ENCODE measurements around the gene SLC25A52.

SLC25A52 gene

DNA sequence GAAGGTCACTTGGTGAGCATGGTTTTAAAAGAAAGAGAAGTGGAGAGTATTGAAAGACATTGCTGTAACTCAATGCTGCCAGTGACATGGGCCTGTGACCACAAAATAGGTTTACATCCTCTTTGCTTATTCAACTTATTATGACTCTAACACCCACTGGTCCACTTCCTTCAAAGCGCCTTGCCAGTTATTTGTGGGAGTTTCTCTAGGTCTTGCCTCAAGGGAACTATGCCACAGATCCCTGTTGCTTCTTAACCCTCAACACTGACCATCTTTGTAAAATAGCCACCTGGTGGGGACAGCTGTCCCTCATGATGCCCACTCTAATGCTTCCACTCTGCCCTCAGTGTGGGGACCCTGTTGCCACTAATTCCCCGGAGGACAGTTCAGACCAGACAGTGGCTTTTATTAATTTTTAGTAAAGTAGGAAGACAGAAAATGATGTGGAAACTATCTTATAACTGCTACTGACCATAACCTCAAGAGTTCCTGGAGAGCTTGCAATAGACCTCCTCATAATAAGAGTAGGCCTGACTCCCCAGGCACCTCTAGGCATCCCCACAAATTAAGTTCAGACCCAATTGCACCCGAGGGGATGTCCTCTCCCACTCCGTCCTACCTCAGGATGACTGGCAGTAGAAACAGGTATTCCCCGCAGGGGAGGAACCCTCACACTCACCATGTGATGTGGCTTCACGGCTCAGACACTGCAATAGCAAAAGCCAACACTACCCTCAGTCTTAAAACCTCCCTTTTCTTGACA, 31.3 kb upstream of the SLC25A52 start:
- no peak for DNase-seq (ENCODE audit: insufficient read length, low spot score)
- no peak for FAIRE-seq
- TF ChIP-seq, protein P1, sequence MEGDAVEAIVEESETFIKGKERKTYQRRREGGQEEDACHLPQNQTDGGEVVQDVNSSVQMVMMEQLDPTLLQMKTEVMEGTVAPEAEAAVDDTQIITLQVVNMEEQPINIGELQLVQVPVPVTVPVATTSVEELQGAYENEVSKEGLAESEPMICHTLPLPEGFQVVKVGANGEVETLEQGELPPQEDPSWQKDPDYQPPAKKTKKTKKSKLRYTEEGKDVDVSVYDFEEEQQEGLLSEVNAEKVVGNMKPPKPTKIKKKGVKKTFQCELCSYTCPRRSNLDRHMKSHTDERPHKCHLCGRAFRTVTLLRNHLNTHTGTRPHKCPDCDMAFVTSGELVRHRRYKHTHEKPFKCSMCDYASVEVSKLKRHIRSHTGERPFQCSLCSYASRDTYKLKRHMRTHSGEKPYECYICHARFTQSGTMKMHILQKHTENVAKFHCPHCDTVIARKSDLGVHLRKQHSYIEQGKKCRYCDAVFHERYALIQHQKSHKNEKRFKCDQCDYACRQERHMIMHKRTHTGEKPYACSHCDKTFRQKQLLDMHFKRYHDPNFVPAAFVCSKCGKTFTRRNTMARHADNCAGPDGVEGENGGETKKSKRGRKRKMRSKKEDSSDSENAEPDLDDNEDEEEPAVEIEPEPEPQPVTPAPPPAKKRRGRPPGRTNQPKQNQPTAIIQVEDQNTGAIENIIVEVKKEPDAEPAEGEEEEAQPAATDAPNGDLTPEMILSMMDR (IDR thresholded peaks at IDR 0.05; ENCODE audit: insufficient read depth, missing control alignments): no peak

DNA sequence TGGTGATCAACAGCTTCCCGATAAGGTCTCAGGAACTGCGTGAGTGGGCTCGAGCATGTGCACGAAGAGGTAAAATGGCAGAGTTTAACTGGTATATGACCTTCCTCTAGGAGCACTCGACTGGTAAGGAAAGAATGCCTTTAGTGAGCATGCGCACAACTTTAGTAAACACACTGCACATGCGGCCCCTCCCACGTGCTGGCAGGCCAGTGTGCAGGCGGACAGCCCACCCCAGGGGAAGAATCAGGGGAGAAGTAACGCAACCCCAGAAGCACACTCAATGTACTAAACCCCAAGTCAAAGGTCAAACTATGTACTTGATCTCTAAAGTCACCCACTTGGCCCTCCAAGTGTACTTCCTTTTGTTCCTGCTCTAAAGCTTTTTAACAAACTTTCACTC, 28.7 kb upstream of the SLC25A52 start:
- DNase-seq (ENCODE audit: insufficient read length, low spot score): no peak
- TF ChIP-seq, protein P1 (IDR thresholded peaks at IDR 0.05; ENCODE audit: insufficient read depth, missing control alignments): no peak
- no peak for FAIRE-seq

DNA sequence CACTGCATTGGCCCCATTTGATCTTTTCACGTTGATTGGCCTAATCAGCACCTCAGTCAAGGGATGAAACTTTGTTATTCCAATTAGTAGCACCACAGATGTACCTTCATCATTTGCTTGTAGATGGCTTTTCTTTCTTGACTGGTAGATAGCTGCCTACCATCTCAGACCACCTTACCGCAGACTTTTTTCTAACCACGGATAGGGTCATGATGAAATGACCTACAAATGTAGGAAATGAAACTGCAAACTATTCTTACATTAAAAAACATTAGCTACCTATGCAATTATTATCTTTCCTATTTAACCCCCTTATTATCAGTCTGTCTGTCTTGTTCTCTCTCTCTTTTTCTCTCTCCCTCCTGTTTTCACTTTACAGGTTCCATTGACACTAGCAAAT, 22.4 kb upstream of the SLC25A52 start:
- no peak for FAIRE-seq
- DNase-seq (ENCODE audit: insufficient read length, low spot score): no peak
- TF ChIP-seq, protein P1 (IDR thresholded peaks at IDR 0.05; ENCODE audit: insufficient read depth, missing control alignments): no peak

DNA sequence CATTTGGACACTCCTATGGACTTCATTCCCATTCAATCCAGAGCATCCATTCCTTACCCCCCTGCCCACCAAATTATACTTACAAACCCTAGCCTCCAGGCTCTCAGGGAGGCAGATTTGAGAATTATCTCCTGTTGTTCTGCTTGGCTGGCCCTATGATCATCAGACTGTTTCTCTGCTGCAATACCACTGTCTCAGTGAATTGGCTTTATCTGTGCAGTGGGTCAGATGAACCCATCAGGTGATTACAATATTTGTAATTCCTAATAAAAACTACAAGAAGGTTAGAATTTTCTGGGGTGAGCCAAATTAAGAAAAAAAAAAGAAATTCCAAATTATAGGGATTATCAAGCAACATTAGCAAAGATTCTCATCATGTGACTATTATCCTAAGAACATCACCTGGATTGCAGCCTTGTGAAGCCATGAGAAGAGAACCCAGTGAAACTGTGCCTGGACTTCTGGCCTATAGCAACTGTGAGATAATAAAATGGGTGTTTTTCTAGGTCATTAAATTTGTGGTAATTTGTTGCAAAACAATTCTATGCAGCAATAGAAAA, 17.8 kb upstream of the SLC25A52 start:
- no peak for FAIRE-seq
- no peak for DNase-seq (ENCODE audit: insufficient read length, low spot score)
- TF ChIP-seq, protein P1 (IDR thresholded peaks at IDR 0.05; ENCODE audit: insufficient read depth, missing control alignments): no peak

DNA sequence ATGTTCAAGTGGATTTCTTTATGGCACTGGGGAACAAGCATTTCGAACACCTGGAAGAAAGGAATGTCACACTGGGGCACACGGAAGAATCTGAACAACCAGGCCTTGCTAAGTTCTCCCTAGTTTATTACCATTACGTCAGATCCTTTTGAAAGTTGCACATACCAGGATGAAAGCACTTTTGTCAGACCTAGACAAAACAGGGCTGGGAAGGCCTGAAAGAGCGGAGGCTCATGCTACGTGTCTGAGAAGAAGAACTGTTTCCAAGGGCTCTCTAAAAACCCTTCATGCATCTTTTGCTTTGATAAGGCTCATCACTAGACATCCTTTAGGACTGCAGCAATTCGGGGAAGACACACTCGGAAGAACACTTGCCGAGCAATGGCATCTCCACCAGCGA, 15.4 kb upstream of the SLC25A52 start:
- FAIRE-seq: no peak

DNA sequence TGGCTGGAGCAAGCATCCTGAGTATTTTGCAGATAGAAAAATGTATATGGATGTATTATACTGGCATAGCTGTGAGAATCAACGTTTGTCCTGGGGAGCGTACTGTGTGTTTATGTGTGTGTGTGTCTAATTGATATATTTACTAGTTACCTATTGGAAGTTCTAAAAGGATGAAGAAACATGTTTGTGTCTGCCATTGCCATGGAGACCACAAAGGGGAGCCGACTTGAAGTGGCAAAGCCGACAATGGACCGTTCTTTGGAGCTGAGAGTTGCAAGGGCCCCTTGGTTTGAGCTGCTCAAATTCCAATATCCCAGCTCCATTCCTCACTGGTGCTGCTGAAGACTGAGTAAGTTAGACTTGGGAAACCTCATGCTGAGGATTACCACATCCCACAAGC, 14.3 kb upstream of the SLC25A52 start:
- no peak for DNase-seq (ENCODE audit: insufficient read length, low spot score)
- TF ChIP-seq, protein P1 (IDR thresholded peaks at IDR 0.05; ENCODE audit: insufficient read depth, missing control alignments): no peak
- no peak for FAIRE-seq

More for the DNA sequence above, 15.4 kb upstream of the SLC25A52 start:
- TF ChIP-seq, protein P1 (IDR thresholded peaks at IDR 0.05; ENCODE audit: insufficient read depth, missing control alignments): no peak
- no peak for DNase-seq (ENCODE audit: insufficient read length, low spot score)

DNA sequence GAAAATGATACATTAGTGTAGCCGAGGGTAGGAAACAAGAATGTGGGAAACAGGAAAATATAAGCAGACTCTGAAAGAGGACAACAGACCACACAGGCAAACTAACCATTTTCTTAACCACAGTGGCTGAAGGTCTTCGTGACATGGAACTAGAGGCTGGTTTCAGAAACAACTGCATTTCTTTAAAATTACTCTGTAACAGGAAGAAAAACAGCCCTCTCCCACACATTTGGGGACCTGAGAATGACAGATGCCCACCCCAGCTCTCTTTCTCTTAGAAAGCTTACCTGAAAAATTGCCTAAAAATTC, 13.8 kb upstream of the SLC25A52 start:
- TF ChIP-seq, protein P1 (IDR thresholded peaks at IDR 0.05; ENCODE audit: insufficient read depth, missing control alignments): no peak
- DNase-seq (ENCODE audit: insufficient read length, low spot score) (no peak), FAIRE-seq (no peak)

Measured in D721Med (cell line).